Fibroblast of mammary gland (primary cell): ENCODE results near the gene PYDC1.

ENCODE experiments used
- DNase-seq: peaks from one replicate; pipeline ENCODE4 v3.0.0-alpha.2; 2010; ENCODE audit warnings: low read depth
- H3K4me3 ChIP-seq: 2 replicates; pipeline ENCODE4 v1.5.1; 2011; ENCODE audit warnings: low read depth, mild to moderate bottlenecking, low read length, moderate library complexity; ENCODE audit not compliant: control insufficient read depth
- CTCF ChIP-seq: conservative IDR thresholded peaks from 2 replicates; pipeline ENCODE4 v1.5.1; 2011; ENCODE audit warnings: low read depth, low read length, inconsistent platforms; ENCODE audit not compliant: control insufficient read depth, insufficient read depth

The PYDC1 gene

GRCh38 chr16:31189412-31189778, 27.5 kb downstream of the PYDC1 start:
- no peak for TF ChIP-seq CTCF
- no peak for DNase-seq
- no peak overlapping the region for H3K4me3 ChIP-seq

GRCh38 chr16:31188450-31189411, 28.2 kb downstream of the PYDC1 start:
- TF ChIP-seq CTCF: no peak
- no peak overlapping the region for H3K4me3 ChIP-seq
- no peak for DNase-seq

- TF ChIP-seq CTCF: no peak
- H3K4me3 ChIP-seq: no peak overlapping the region
Observed at GRCh38 chr16:31187808-31188189, 29.1 kb downstream of the PYDC1 start.

GRCh38 chr16:31186930-31187807, 29.8 kb downstream of the PYDC1 start:
- no peak overlapping the region for H3K4me3 ChIP-seq
- TF ChIP-seq CTCF: no peak
- no peak for DNase-seq

More at GRCh38 chr16:31187808-31188189, 29.1 kb downstream of the PYDC1 start:
- DNase-seq: no peak

GRCh38 chr16:31186176-31186575, 30.8 kb downstream of the PYDC1 start:
- H3K4me3 ChIP-seq: no peak overlapping the region
- DNase-seq: no peak
- TF ChIP-seq CTCF: no peak

GRCh38 chr16:31185339-31185738, 31.6 kb downstream of the PYDC1 start:
- TF ChIP-seq CTCF: no peak
- H3K4me3 ChIP-seq: no peak overlapping the region
- DNase-seq: no peak
